Measurements from ENCODE around the gene ILDR1.
A peak's percentile ranks its signal among the peaks of the same experiment; 100 is the strongest.

ILDR1 gene

GRCh38 chr3:122021811-122022401 is at the start of gene ILDR1:
ILDR1 (minus strand) TSS chr3:122022247; CDS start chr3:122022077, 170 bp downstream.
- DNase-seq: peak; percentile 88

- no peak for DNase-seq
These were observed 45.7 kb upstream of the ILDR1 start for GRCh38 chr3:122067588-122068240.

- no peak for DNase-seq
These were observed 45.1 kb upstream of the ILDR1 start for GRCh38 chr3:122067214-122067550.

- peak; percentile 7 for DNase-seq
These were observed 44.5 kb upstream of the ILDR1 start for GRCh38 chr3:122066331-122067213.

GRCh38 chr3:122064326-122064725 is 42.3 kb upstream of the ILDR1 start:
- no peak for DNase-seq

GRCh38 chr3:122063908-122064307 is 41.9 kb upstream of the ILDR1 start:
- DNase-seq: no peak

GRCh38 chr3:122060040-122060698 is 38.1 kb upstream of the ILDR1 start:
- no peak for DNase-seq

- DNase-seq: no peak
These were observed 36.2 kb upstream of the ILDR1 start for GRCh38 chr3:122058294-122058693.

- no peak for DNase-seq
These were observed 35.6 kb upstream of the ILDR1 start for GRCh38 chr3:122057671-122058070.

GRCh38 chr3:122055215-122055614 is 33.2 kb upstream of the ILDR1 start, which contains the start of gene CD86:
CD86 (plus strand) TSS chr3:122055362; CDS start chr3:122055490, 128 bp downstream.
- DNase-seq: no peak

- DNase-seq: no peak
These were observed 30.9 kb upstream of the ILDR1 start for GRCh38 chr3:122052968-122053367.

GRCh38 chr3:122047773-122048172 is 25.7 kb upstream of the ILDR1 start:
- peak; percentile 70 for DNase-seq

- DNase-seq: peak; percentile 15
These were observed 25.2 kb upstream of the ILDR1 start for GRCh38 chr3:122047296-122047695.

GRCh38 chr3:122033023-122033422 is 11.0 kb upstream of the ILDR1 start:
- DNase-seq: no peak

- no peak for DNase-seq
These were observed 10.5 kb upstream of the ILDR1 start for GRCh38 chr3:122032531-122032930.

- no peak for DNase-seq
These were observed 9.0 kb upstream of the ILDR1 start for GRCh38 chr3:122031123-122031468.

- peak; percentile 15 for DNase-seq
These were observed 8.5 kb upstream of the ILDR1 start for GRCh38 chr3:122030381-122031122.

GRCh38 chr3:122025296-122025695 is 3.2 kb upstream of the ILDR1 start:
- no peak for DNase-seq

- no peak for DNase-seq
These were observed 2.8 kb upstream of the ILDR1 start for GRCh38 chr3:122024800-122025199.

- DNase-seq: no peak
These were observed 1.4 kb upstream of the ILDR1 start for GRCh38 chr3:122023335-122023910.

GRCh38 chr3:122021037-122021436 is 1.0 kb downstream of the ILDR1 start:
- DNase-seq: no peak

- DNase-seq: no peak
These were observed 2.6 kb downstream of the ILDR1 start for GRCh38 chr3:122019493-122019892.

Measured in DMS53 (cell line).